DMS153 treated with DMSO at 0.1 percent for 48 hours (cell line): ENCODE results near the gene ADIRF.
"Not testable (repeated sequence)": the region's sequence is repeated elsewhere in the genome, so short reads cannot be mapped to it uniquely, and the experiment has no call there.

ENCODE experiments used
- DNase-seq: peaks from one replicate; lab custom pipeline; 2025; ENCODE audit not compliant: unreplicated experiment; lab: John Stamatoyannopoulos, UW

Gene ADIRF

DNA sequence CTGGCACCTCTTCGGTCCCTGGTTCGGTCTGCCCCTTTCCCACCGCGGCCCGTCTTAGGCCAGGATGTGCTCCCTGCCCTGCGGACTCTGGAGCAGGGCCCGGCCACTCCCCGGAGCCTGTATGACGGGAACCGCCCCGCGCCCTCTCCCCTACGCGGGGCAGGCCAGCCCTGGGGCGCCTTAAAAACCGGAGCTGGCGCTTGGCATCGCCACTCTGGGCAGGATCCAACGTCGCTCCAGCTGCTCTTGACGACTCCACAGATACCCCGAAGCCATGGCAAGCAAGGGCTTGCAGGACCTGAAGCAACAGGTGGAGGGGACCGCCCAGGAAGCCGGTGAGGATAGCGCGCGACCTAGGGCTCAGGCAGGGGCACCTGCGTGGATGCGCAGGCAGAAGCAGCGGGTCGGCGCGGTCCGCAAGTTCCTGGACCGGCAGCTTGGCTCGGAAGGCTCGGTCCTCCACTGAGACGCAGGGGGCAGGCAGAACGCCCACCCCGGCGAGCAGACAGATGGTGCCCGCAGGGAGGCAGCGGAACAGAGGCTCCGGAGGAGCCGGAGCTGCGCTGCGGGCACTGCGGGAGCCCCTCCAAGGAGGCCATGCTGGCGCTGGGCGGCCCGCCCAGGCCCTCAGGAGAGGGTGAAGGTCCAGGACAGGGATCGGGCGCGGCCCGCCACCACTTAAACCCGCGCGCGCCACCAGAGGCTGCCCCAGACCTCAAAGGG is at the start of gene ADIRF:
ADIRF (plus strand) TSS at position 212 of the 723 bp plus-strand sequence; CDS start at position 275, 63 bp downstream.
- peak; percentile 17 for DNase-seq

DNA sequence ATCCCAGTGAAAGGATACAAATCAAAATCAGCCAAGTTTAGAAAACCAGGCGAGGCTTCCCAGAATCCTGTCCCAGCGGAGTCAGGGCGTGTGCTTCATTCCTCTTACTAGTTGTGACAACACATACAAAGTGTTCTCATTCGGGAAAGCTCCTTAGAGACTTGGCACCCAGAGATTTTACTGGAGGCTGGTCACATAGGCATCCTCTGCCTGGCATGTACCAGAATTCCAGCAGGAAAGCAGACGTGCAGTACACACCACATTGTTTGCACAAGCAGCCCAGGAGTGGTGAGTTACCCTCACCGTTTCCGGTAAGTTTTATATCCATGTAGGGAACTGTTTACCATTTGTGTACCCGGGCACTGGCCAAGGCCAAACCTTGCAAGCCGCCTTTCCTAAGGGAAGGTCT is 45.7 kb upstream of the ADIRF start:
- no peak for DNase-seq

DNA sequence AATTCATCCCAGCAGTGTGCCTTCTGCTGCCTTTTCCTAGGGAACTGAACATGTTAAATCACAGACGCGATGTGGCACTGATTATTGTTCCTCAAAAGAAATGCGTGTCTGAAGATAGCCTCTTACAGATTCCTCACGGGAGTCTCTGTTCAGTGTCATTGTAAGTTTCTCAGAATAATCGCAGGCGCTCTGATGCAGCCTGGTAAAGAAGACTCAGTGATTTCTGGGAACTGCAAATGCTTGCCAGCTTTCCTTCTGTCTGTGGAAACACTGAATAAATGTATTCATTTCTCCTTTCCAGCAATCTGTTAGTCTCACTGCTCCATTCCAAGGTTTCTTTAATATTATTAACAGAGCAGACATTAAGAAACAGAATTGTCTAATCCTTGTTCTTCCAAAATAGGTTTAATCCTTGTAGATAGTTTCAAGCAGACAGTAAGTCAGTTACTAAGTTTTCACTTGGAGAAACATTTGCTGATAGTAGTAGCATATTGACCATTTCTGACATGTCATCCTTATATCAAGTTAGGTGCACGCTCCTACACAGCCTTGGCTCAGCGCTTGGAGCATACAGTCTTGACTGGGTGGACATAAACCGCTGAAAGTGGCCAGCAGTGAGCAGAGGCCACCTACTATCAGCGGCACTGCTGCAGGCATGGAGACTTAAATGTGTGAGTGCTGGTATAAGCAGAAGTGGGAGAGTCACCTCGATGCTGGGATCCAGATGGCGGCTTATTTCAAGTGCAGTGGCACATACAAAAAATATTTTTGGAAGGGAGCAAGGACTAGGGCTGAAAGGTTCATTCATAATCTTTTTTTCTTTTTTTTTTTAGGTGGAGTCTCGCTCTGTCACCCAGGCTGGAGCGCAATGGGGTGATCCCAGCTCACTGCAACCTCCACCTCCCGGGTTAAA is 38.6 kb upstream of the ADIRF start:
- no peak for DNase-seq

DNA sequence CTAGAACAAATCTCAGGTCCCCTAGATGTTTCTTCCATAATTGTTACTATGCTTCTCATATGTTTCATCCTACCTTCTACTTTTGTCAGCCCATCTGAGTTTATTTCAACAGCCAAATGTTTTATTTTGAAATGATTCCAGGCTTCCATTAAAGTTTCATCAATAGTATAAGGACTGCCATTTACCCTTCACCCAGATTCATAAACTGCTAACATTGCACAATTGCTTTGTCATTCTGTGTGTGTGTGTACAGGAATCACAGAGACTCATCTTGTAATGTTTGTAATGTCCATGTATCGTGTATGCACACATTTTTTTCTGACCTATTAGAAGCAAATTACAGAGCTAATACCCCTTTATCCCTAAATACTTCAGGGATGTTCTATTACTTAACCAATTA is 36.4 kb upstream of the ADIRF start:
- DNase-seq, result no peak

- DNase-seq, result no peak
These were observed 35.6 kb upstream of the ADIRF start for GRCh38 chr10:86932674-86933073.

DNA sequence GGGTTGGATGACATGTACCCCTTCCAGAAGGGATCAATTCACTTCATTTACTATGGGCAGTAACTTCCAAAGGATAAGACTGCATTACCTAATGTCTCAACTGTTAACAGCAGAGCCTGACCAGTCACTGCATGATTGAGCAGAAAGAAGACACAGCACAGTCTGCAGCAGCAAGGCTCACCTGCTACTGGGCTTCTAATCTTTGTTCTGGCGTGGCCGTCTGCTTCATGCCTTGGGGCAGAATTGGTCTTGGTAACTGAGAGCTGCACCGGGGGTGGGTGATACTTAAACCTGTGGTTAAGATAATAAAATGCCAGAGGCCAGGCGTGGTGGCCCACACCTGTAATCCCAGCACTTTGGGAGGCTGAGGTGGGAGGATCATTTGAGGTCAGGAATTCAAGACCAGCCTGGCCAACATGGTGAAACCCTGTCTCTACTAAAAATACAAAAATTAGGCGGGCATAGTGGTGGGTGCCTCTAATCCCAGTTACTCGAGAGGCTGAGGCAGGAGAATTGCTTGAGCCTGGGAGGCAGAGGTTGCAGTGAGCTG is 34.0 kb upstream of the ADIRF start:
- not testable (repeated sequence) for DNase-seq

DNA sequence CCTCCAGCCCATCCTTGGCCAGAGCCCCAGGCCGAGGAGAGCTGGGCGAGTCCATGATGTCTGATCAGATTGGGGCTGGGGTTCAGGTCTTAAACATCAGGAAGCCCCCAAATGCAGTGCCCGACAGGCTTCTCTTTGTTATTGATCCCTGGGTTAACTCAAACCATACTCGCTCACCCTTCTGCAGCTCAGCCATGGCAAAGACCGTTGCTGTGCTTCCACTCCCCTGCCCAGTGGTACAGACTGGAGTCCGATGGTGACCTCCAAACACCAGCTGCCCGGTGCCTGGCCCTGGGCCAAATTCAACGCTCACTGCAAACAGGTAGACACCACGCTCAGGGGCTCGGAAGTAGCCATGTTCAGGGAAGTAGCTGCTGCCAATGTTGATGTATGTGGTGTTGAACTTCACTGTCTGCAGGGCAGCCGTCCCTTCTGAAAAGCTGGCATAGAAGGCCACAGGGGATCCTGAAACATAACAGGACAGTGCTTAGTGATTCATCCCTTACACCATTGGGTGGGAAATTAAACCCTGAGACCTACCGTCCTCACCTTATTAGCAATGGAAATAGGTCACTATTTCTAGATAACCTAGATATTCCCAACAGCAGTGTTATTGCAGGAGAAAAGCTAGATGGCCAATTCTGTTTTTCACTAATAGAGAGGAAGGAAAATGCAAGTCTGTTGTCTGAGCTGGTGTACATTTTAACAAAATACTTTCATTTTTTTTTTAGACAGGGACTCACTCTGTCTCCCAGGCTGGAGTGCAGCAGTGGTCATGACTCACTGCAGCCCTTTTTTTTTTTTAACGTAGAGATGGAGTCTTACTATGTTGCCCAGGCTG is 31.4 kb upstream of the ADIRF start:
- DNase-seq, result no peak

DNA sequence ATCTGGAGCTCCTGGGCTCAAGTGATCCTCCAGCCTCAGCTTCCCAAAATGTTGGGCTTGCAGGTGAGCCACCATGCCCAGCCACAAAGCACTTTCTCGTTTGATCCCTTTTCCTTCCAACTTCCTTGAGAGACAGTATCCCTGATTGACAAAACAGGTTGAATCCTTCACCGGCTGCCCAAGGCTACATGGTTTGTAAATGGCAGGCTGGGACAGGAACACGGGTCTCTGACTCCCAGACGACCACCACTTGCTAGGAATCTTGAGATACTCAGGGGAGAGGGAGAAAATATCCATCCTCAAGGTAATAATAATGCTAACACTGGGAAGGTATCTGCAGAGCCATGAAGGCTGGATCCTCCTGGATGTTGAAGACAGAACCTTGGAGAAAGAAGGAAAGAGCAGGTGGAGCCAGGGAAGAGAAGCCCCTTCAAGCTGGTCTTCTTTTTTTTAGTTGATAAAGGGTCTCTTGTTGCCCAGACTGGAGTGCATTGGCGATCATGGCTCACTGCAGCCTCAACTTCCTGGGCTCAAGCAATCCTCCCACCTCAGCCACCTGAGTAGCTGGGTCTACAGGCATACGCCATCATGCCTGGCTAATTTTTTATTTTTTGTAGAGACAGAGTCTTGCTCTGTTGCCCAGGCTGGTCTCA is 30.7 kb upstream of the ADIRF start:
- no peak for DNase-seq

GRCh38 chr10:86938260-86938659 is 30.0 kb upstream of the ADIRF start:
- DNase-seq, result no peak

GRCh38 chr10:86940076-86940475 is 28.2 kb upstream of the ADIRF start:
- DNase-seq, result not testable (repeated sequence)

GRCh38 chr10:86940677-86941076 is 27.6 kb upstream of the ADIRF start:
- DNase-seq, result no peak

- no peak for DNase-seq
These were observed 26.9 kb upstream of the ADIRF start for GRCh38 chr10:86941426-86941825.

DNA sequence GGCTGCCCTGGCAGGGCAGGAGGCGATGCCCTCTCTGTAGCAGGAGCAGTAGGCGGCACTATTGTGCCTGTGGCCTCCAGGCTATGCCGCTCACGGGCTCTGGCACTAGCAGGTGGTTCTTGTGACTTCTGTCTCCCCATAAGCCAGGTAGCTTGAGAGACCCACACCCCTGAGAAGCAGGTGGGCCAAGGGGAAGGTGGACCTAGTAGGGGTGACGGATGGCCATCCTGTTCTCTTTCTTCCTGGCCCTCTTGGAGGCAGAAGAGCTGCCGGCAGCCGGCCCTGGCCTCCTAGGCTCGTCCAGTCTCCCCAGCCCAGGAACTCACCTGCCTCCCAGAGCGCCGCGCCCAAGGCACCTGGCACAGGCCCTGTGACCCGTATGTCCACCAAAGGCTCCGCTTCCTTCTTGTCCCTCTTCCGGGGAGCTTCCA is 26.3 kb upstream of the ADIRF start:
- DNase-seq, result no peak

DNA sequence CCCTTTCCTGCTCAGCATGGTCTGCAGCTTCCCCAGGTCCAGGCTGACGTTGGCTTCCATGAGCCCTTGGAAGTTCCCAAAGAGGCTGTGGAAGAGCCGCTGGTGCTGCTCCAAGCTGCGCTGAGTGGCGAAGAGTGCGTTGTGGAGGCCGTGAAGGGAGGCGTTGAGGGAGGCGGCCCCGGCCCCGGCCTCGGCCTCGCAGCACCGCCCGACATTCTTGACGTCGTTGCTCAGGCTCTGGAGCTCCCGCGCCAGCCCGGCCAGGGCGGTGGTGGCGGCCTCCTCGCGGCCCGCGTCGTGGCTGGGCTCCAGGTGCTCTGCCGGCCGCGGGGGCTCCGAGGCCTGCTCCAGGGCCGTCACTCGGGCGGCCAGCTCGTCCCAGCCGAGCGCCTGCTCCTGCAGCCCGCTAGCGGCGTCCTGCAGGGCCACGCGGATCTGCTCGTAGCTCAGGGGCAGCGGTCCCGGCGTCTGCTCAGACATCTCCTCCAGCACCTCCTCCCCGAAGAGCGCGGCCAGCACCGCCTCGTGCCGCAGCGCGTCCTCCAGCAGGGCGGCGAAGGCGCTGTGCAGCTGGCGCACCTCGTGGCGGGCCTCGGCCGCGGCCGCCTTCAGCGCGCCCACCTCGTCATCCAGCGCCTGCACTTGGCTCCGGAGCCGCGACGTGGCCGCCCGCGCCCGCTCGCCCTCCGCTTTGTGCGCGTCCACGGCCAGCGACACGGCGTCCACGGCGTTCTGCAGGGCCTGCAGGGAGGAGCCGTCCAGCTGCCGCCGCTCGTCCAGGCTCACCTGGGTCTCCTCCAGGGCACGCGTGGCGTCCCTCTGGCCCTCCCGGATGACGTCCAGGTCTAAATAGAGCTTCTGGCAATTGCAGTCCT is 25.6 kb upstream of the ADIRF start:
- DNase-seq, result no peak

DNA sequence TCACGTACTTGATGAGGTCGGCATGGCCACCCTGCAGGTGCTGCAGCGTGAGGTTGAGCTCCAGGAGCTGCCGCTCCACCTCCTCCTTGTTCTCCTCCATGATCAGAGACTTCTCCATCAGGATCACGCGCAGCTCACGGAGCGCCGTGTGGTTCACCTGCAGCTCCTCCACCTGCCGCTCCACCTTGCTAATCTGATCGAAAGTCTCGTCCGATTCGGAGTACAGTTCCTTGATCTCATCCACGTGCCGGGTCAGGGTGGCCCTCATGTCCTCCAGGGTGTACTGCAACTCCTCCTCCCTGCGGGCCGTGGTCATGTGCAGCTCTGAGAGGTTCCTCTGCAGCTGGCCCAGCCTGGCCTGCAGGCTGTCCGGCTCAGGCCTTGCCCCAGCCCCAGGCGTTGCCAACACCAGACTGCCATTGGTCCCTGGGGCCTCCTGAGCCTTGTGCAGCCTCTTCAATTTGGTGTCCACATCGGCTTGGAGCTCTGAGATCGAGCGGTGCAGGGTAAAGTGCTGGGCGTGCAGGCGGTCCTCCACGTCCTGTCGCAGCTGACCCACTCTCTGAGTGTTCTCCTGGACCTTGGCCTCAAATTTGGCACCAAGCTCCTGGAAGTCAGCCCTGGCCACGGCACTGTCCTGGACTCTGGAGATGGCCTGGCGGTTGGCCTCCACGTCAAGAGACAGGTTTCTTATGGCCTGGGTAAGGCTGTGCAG is 24.8 kb upstream of the ADIRF start:
- DNase-seq, result no peak

- no peak for DNase-seq
These were observed 24.3 kb upstream of the ADIRF start for GRCh38 chr10:86944031-86944419.

DNA sequence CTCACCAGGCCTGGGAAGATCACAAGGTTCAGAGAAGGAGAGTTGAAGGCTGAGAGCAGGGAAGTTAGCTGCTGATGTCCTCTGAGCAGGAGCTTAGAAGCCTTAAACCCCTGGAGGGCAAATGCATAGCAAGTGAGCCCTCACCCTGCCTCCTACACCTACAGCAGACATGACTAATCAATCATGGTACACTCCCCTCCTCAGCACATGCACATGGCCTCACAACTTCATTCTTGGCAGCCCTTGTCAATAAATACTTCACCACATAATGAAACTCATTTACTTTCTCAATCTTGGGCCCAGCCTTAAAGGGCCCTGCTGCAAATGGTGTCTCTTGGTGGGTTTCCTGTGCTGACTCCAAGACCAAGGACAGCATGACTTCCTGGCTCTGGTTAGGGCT is 23.8 kb upstream of the ADIRF start:
- no peak for DNase-seq

DNA sequence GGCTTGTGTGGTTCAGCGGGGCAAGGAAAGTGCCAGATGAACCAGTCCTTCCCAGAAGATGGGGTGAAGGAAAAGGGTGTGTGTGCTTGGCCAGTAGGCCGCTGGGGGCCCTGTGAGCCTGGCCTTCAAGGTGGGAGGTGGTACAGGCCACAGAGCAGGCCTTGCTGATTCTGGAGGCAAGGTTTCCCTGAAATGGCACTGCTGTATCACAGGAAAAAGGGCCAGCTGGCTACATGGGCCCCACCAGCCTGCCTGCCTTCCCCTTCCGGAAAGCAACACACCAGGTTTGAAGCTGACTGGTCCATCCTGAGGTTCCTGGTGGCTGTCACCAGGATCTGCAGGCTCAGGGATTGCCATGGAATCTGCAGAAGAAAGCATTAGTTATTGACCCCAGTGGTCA is 23.4 kb upstream of the ADIRF start:
- no peak for DNase-seq
